CD4-positive, alpha-beta memory T cell (primary cell): ENCODE measurements around the gene NWD2. TPM values are rescaled to one million over a fixed set of nuclear protein-coding genes. Genes with fewer than 3 reads are reported as not detected.

Source experiments
- CTCF ChIA-PET: fragments of 350-600 bp; sonication (Branson Sonifier 250); formaldehyde crosslinking; loops from one replicate; lab custom pipeline; 2021; ENCODE audit warnings: inconsistent platforms; ENCODE audit not compliant: partially characterized antibody; lab: Charles Lee
- POLR2A ChIA-PET: fragments of 350-600 bp; sonication (Branson Sonifier 250); formaldehyde crosslinking; loops from one replicate; lab custom pipeline; 2021; ENCODE audit not compliant: partially characterized antibody; lab: Charles Lee
- DNase-seq, 5 donors: peaks; one replicate each; pipeline versions ENCODE4 v3.0.0 to v3.0.0-alpha.2; 2020 to 2022; ENCODE audit warnings: mixed read lengths in 1 of 5
- H3K27ac ChIP-seq: one replicate; pipeline ENCODE4 v1.7.0; 2013; ENCODE audit warnings: low read depth, low read length
- H3K27me3 ChIP-seq: 2 replicates; pipeline ENCODE4 v1.7.0; 2013; ENCODE audit warnings: mild to moderate bottlenecking, low read length, moderate library complexity; ENCODE audit not compliant: insufficient read depth
- H3K36me3 ChIP-seq: 2 replicates; pipeline ENCODE4 v1.7.0; 2013; ENCODE audit warnings: mild to moderate bottlenecking, low read length, moderate library complexity; ENCODE audit not compliant: insufficient read depth
- H3K4me1 ChIP-seq: 2 replicates; pipeline ENCODE4 v1.7.0; 2013; ENCODE audit warnings: mild to moderate bottlenecking, low read length, moderate library complexity; ENCODE audit not compliant: insufficient read depth
- H3K4me3 ChIP-seq, 2 donors: one replicate each; pipeline ENCODE4 v1.7.0; 2013; ENCODE audit warnings: low read length in 2 of 2, mild to moderate bottlenecking in 1 of 2
- H3K9me3 ChIP-seq, 2 donors: one replicate each; pipeline ENCODE4 v1.7.0; 2013; ENCODE audit warnings: low read length in 2 of 2, control low read depth in 1 of 2; ENCODE audit not compliant: control insufficient read depth in 1 of 2
- H3K27ac Mint-ChIP-seq, 7 donors: one replicate each; pipeline ENCODE4 v1.8.0; 2020 to 2021; ENCODE audit warnings: mixed read lengths in 7 of 7, mild to moderate bottlenecking in 6 of 7, inconsistent platforms in 3 of 7, moderate library complexity in 3 of 7
- H3K27me3 Mint-ChIP-seq, 2 donors: one replicate each; pipeline ENCODE4 v1.8.0; 2020 to 2021; ENCODE audit warnings: mixed read lengths in 2 of 2
- H3K36me3 Mint-ChIP-seq, 2 donors: one replicate each; pipeline ENCODE4 v1.8.0; 2020 to 2021; ENCODE audit warnings: mixed read lengths in 2 of 2, inconsistent platforms in 1 of 2, mild to moderate bottlenecking in 1 of 2
- H3K4me1 Mint-ChIP-seq, 4 donors: one replicate each; pipeline ENCODE4 v1.8.0; 2020 to 2021; ENCODE audit warnings: mixed read lengths in 4 of 4, mild to moderate bottlenecking in 1 of 4
- H3K4me3 Mint-ChIP-seq, 8 donors: one replicate each; pipeline ENCODE4 v1.8.0; 2020 to 2021; ENCODE audit warnings: mixed read lengths in 8 of 8, mild to moderate bottlenecking in 7 of 8, moderate library complexity in 6 of 8, inconsistent platforms in 3 of 8
- H3K9me3 Mint-ChIP-seq, 8 donors: one replicate each; pipeline ENCODE4 v1.8.0; 2020 to 2021; ENCODE audit warnings: mixed read lengths in 8 of 8, mild to moderate bottlenecking in 5 of 8, inconsistent platforms in 3 of 8, moderate library complexity in 1 of 8
- intact Hi-C: fragments of 100-400 bp; cut with micrococcal nuclease; formaldehyde crosslinking; loops from one replicate; pipeline ENCODE4 v1.15.1; 2023
- polyA plus RNA-seq, 2 donors: library from polyadenylated mRNA; unstranded; fragments of 300-500 nt; fragmentation: Illumina TruSeq; gene quantifications; one replicate each; pipeline ENCODE4 v1.2.3, GENCODE V29; 2021
- total RNA-seq, 2 experiments: library from RNA; stranded (reverse); gene quantifications; one replicate each; pipeline ENCODE4 v1.2.3, GENCODE V29; 2021

The NWD2 gene
- total and polyA plus RNA-seq, 4 experiments from 2014 or later, result not detected

DNA sequence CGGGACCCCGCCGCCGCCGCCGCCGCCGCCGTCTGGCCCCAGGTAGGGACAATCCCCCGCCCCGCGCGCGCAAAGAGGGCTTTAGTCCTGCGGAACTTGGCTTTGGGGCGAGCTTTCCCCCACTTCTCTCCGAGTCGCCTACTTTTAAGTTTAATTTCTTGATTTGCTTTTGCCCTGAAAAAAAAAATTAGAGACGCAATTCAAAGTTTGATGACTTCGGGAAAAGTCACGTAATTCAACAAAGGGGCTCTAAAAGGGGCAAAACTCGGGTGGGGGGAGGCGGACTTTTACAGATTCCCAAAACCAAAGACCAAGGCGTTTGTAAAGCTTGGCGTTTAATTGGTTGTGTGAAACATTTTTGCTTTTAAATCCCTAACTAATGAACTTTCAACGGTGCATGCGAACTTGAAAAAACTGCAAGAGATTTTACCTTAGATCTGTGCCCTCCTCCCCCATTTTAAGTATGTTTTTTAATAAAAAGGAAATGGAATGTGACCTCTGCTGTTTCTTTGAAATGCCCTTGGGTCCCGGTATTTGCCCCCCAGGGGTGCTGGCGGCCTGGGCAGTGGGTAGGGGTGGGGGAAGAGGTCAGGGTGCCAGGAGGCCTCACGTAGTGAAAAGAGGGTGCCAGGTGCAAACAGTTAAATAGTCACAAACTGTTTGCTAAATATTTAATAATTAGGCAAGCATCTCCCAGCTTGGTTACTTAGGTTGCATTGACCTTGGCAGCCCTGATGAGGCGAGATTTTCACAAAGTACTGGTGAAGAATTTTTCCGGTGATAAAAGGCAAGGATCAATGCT, 209.7 kb downstream of the NWD2 start:
- Mint-ChIP-seq H3K4me1 (peaks cover 4 to 16% (median 12%) of the 10 kb centered on the region in 4 donors), H3K27ac (no peak overlapping the region), H3K9me3 (peaks cover 0 to 4% (median 0%) of the 10 kb centered on the region in 8 donors), H3K4me3 (peak overlapping the region; percentile 37 to 70 (median 65)), H3K36me3 (no peaks in the 10 kb centered on the region), H3K27me3 (peaks cover 32 to 40% of the 10 kb centered on the region in 2 donors)
- Histone ChIP-seq H3K36me3 (no peaks in the 10 kb centered on the region), H3K4me1 (peaks cover 13% of the 10 kb centered on the region), H3K9me3 (no peaks in the 10 kb centered on the region), H3K27ac (no peak overlapping the region), H3K4me3 (no peak overlapping the region), H3K27me3 (peaks cover 20% of the 10 kb centered on the region)
- intact Hi-C loops, result loop anchor here (1.0 to 5.0 kb wide), 4 partner anchors 112 to 581 kb away; no protein-coding TSS in a partner anchor
- DNase-seq, result no peak
- CTCF ChIA-PET, result interaction anchor here (0.9 to 3.7 kb wide), 6 partner anchors 9 to 347 kb away, joined by 3 to 36 read pairs (median 4); no protein-coding TSS in a partner anchor
- POLR2A ChIA-PET, result interaction anchor here (1.5 kb wide), 1 partner anchor 112 kb away, joined by 4 read pairs; no protein-coding TSS in a partner anchor

DNA sequence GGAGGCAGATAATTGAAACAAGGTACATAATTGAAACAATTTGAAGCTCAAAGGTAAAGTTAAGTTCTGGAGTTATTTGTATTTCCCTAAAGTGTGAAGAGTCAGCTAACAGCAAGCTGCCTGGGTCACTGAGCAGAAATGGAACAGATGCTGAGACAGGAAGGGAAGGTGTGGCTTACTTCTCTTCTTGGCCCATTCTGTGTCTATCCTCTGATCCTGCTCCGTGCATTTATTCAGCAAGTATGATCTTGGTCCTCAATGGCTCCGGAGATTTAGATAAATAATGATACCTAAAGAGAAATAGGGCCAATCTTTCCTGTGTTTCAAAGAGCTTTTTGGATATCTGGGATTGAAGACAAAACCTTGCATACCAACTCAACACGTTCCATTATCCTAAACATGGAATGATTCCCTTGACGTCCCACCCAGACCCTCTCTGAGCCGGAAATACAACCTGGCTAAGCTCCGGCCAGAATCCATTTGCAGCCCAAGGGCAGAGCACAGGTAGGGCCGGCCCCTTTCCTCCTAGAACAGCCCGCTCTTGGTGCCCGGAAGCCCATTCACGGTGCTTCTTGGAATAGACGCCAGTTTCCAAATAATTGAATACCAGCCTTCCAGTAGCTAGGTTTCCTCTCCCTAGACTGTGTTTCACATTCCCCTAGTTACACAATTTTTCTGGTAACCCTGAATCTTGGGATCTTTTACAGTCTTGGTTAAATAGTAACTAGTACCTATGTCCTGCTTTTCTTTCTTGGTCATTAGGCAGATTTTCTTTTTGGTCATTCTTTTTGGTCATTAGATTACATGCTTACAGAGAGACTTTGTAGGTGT, 211.0 kb downstream of the NWD2 start:
- Mint-ChIP-seq H3K27me3 (peaks cover 30 to 41% of the 10 kb centered on the region in 2 donors), H3K27ac (no peak overlapping the region), H3K36me3 (no peaks in the 10 kb centered on the region), H3K4me3 (no peak overlapping the region), H3K4me1 (peaks cover 4 to 16% (median 12%) of the 10 kb centered on the region in 4 donors), H3K9me3 (peaks cover 0 to 6% (median 0%) of the 10 kb centered on the region in 8 donors)
- POLR2A ChIA-PET, result no interaction called here
- intact Hi-C loops, result no loop called here
- Histone ChIP-seq H3K27ac (no peak overlapping the region), H3K4me1 (peaks cover 13% of the 10 kb centered on the region), H3K4me3 (no peak overlapping the region), H3K36me3 (no peaks in the 10 kb centered on the region), H3K27me3 (peaks cover 20% of the 10 kb centered on the region), H3K9me3 (no peaks in the 10 kb centered on the region)
- no peak for DNase-seq
- CTCF ChIA-PET, result interaction anchor here (1.2 to 3.7 kb wide), 2 partner anchors 10 to 110 kb away, joined by 3 to 36 read pairs; no protein-coding TSS in a partner anchor

DNA sequence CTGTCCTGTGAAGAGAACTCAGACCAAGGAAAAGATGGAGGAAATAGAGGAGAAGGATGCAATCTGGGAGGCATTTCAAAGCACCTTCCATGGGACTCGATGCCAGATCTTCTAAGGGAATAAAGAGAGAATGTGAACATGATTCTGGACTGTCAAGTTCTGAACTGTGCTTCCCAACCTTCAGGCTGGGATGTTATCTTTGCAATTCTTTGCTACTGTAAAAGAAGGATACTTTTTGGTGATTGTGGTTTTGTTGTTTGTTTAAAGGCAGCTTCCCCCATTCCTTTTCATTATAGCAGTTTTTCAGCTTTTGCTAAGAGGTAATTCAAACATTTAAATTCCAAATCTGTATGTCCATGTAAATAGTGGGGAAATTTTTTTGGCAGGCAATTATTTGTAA, 217.3 kb downstream of the NWD2 start:
- no peak overlapping the region for H3K4me3 ChIP-seq
- H3K9me3 Mint-ChIP-seq, result peaks cover 0 to 4% (median 0%) of the 10 kb centered on the region in 8 donors
- no peak overlapping the region for H3K27ac ChIP-seq
- intact Hi-C loops, result no loop called here
- no peaks in the 10 kb centered on the region for H3K9me3 ChIP-seq
- no peaks in the 10 kb centered on the region for H3K36me3 Mint-ChIP-seq
- H3K27me3 Mint-ChIP-seq, result peaks cover 6 to 20% of the 10 kb centered on the region in 2 donors
- no peaks in the 10 kb centered on the region for H3K4me1 ChIP-seq
- DNase-seq, result no peak
- ChIA-PET POLR2A (no interaction called here), CTCF (no interaction called here)
- H3K4me3 Mint-ChIP-seq, result no peak overlapping the region
- H3K27me3 ChIP-seq, result no peaks in the 10 kb centered on the region
- no peaks in the 10 kb centered on the region for H3K36me3 ChIP-seq
- no peak overlapping the region for H3K27ac Mint-ChIP-seq
- H3K4me1 Mint-ChIP-seq, result no peaks in the 10 kb centered on the region

DNA sequence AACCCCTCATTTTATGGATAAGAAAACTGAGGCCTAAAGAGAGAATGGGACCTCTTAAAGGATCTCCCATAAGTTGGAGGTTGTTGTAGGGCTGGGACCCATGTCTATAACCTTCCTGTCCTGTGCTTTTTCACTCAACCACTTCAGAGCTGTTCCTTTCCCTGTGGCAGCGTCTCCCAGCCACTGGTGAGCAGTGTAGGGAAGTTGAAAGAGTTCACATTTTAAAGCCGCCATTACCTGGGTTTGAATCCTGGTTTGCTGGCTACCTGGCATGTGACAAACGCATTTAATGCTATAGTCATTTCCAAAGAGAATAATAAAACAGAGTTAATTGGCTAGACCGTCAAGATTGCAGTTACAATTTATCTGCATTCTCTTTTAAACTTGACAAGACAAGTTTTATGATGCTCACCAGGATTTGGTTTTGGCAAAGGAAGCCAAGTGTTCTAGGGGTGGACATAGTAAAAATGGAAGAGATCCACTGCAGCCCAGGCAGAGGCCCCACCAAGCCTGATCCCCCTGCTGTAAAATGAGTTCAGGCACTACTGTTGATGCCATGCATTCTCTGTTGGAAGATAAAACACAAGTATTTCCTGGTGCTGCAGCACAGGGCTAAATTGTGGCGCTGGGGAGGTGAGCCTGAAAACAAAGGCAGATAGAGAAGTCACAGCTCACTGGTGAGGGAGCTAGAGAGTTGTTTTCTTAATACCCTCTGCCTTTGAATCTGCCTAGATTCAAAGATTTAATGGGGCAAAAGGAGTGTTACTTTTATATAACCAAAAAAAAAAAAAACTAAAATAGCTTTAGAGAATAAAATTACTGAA, 218.7 kb downstream of the NWD2 start:
- H3K27ac ChIP-seq, result no peak overlapping the region
- H3K27ac Mint-ChIP-seq, result no peak overlapping the region
- H3K27me3 ChIP-seq, result no peaks in the 10 kb centered on the region
- H3K4me3 ChIP-seq, result no peak overlapping the region
- no peaks in the 10 kb centered on the region for H3K4me1 ChIP-seq
- no peak for DNase-seq
- H3K36me3 Mint-ChIP-seq, result no peaks in the 10 kb centered on the region
- intact Hi-C loops, result no loop called here
- CTCF ChIA-PET, result no interaction called here
- H3K27me3 Mint-ChIP-seq, result peaks cover 6 to 15% of the 10 kb centered on the region in 2 donors
- no peaks in the 10 kb centered on the region for H3K9me3 ChIP-seq
- POLR2A ChIA-PET, result no interaction called here
- peaks cover 0 to 4% (median 0%) of the 10 kb centered on the region in 8 donors for H3K9me3 Mint-ChIP-seq
- H3K4me1 Mint-ChIP-seq, result no peaks in the 10 kb centered on the region
- no peak overlapping the region for H3K4me3 Mint-ChIP-seq
- no peaks in the 10 kb centered on the region for H3K36me3 ChIP-seq

DNA sequence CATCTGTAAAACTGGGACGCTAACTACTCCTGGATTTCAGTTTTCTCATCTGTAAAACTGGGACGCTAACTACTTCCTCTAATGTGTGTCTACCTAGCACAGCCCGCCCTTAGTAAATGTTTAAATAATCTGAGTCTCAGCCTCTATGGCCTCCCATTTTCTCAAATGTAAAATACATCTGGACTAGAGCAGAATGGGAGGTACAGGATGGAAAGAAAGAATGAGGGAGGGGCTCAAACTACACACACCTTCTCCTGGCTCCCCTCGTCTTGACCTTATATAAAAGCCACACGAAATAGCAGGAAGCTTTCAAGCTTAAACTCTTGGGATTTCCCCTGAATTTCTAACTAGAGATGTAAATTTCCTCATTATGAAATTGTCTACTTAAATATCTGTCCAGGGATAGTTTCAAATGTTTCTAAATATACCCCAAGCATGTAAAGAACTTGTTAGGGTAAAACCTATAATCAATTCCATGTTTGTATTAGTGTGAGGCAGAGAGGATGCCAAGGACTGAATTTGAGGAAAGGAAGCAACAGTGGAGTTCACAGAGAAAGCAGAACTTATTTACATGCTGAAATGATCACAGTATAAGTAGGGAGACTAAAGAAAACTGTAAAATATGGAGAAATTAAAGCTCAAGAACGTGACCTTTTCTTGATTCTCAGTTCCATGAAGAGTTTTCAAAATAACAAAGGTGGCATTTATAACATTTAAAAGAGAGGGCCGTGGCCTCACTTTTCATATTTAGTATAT, 220.0 kb downstream of the NWD2 start:
- no peak for DNase-seq
- peaks cover 0 to 2% (median 0%) of the 10 kb centered on the region in 8 donors for H3K9me3 Mint-ChIP-seq
- H3K4me1 Mint-ChIP-seq, result no peaks in the 10 kb centered on the region
- Histone ChIP-seq H3K36me3 (no peaks in the 10 kb centered on the region), H3K4me1 (no peaks in the 10 kb centered on the region), H3K4me3 (no peak overlapping the region), H3K27me3 (no peaks in the 10 kb centered on the region), H3K9me3 (no peaks in the 10 kb centered on the region), H3K27ac (no peak overlapping the region)
- intact Hi-C loops, result no loop called here
- ChIA-PET CTCF (interaction anchor here (1.5 kb wide), 1 partner anchor 9 kb away, joined by 3 read pairs; no protein-coding TSS in a partner anchor), POLR2A (no interaction called here)
- peaks cover 6 to 10% of the 10 kb centered on the region in 2 donors for H3K27me3 Mint-ChIP-seq
- H3K36me3 Mint-ChIP-seq, result no peaks in the 10 kb centered on the region
- no peak overlapping the region for H3K4me3 Mint-ChIP-seq
- no peak overlapping the region for H3K27ac Mint-ChIP-seq

DNA sequence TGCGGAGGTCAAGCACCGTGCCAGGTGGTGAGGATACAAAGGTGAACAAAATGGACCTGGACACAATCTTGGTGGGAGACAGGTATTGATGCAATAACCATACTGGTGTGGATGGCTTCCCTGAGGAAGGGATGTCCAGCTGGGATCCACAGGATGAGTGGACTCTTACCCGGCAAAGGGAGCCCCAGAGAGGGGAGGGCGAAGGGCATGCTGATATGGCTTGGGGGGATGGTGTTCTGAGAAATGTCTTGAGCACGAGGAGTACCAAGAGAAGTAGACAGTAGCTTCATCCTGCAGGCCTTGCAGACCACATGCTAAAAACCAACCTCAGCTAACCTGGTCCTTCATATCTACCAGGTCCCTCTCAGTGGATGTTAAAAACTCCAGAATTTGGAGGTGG, 220.8 kb downstream of the NWD2 start:
- H3K27ac ChIP-seq, result no peak overlapping the region
- H3K27me3 ChIP-seq, result no peaks in the 10 kb centered on the region
- POLR2A ChIA-PET, result no interaction called here
- H3K4me3 ChIP-seq, result no peak overlapping the region
- no peak for DNase-seq
- H3K9me3 Mint-ChIP-seq, result no peaks in the 10 kb centered on the region
- intact Hi-C loops, result no loop called here
- no peaks in the 10 kb centered on the region for H3K4me1 ChIP-seq
- H3K36me3 ChIP-seq, result no peaks in the 10 kb centered on the region
- CTCF ChIA-PET, result interaction anchor here (1.5 kb wide), 1 partner anchor 10 kb away, joined by 3 read pairs; no protein-coding TSS in a partner anchor
- peaks cover 3 to 7% of the 10 kb centered on the region in 2 donors for H3K27me3 Mint-ChIP-seq
- H3K9me3 ChIP-seq, result no peaks in the 10 kb centered on the region
- no peak overlapping the region for H3K4me3 Mint-ChIP-seq
- no peak overlapping the region for H3K27ac Mint-ChIP-seq
- H3K4me1 Mint-ChIP-seq, result no peaks in the 10 kb centered on the region
- H3K36me3 Mint-ChIP-seq, result no peaks in the 10 kb centered on the region
